Measurements from ENCODE around the gene HIVEP1. TPM values are rescaled to one million over a fixed set of nuclear protein-coding genes. Genes with fewer than 3 reads are reported as not detected.

HIVEP1 gene
- polyA plus RNA-seq, 1 of the 3 experiments (the other 2 are of a cell fraction) = 7.7 TPM

DNA sequence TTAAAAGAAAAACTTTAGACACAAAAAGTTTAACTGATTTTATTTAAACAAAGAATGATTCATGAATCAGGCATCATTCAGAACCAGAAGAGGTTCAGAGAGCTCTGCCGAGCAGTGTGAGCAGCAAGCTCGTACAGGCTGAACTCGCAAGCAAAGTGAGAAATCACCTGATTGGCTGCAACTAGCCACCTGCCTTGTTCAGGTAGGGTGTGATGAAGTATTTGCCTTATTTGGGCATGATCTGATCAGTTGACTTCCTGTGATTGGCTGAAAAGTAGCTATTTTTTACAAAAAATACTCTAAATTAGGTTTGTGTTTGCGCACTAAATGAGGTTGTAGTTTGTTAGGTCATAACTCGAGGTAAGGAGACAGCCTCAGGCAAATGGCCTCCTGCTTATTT, 80.7 kb downstream of the HIVEP1 start:
- Histone ChIP-seq H3K36me3 (replicated peaks in 1 of 2; ENCODE audit: control insufficient read depth in 1 of 2, insufficient read depth in 2 of 2, low read length in 1 of 2) (peaks cover 5 to 31% of the 10 kb centered on the region in 2 experiments), H3K27ac (ENCODE audit: low read depth in 2 of 2, low read length in 1 of 2) (no peak overlapping the region), H3K4me3 (ENCODE audit: low read depth in 2 of 2, low read length in 1 of 2) (no peak overlapping the region), H3K79me2 (ENCODE audit: insufficient read depth) (peaks cover 10% of the 10 kb centered on the region; the same call in 1 of the 2 replicates), H3K9me3 (no peaks in the 10 kb centered on the region), H3K9me2 (no peaks in the 10 kb centered on the region; the same call in none of the 2 replicates), H4K20me1 (ENCODE audit: insufficient read depth) (no peaks in the 10 kb centered on the region), H3K9ac (no peak overlapping the region), H3K4me2 (no peak overlapping the region), H3F3A (replicated peaks; ENCODE audit: insufficient read depth) (peaks cover 18% of the 10 kb centered on the region), H2AFZ (ENCODE audit: low read depth) (no peak overlapping the region), H3K27me3 (ENCODE audit: insufficient read depth) (no peaks in the 10 kb centered on the region), H3K4me1 (ENCODE audit: control insufficient read depth in 1 of 2, insufficient read depth in 2 of 2, low read depth in 1 of 2, low read length in 1 of 2) (peaks cover 3 to 7% of the 10 kb centered on the region in 2 experiments; a peak in 3 of 4 replicates)
- 93% methylated on average over 5 of the region's 5 CpGs for WGBS (ENCODE audit: low lambda C conversion rate)
- no peak for TF ChIP-seq GABPA (IDR thresholded peaks at IDR 0.05; ENCODE audit: low read depth)
- TF ChIP-seq MEF2A (IDR thresholded peaks at IDR 0.05; ENCODE audit: borderline replicate concordance, low read depth) = no peak
- TF ChIP-seq, protein P1, sequence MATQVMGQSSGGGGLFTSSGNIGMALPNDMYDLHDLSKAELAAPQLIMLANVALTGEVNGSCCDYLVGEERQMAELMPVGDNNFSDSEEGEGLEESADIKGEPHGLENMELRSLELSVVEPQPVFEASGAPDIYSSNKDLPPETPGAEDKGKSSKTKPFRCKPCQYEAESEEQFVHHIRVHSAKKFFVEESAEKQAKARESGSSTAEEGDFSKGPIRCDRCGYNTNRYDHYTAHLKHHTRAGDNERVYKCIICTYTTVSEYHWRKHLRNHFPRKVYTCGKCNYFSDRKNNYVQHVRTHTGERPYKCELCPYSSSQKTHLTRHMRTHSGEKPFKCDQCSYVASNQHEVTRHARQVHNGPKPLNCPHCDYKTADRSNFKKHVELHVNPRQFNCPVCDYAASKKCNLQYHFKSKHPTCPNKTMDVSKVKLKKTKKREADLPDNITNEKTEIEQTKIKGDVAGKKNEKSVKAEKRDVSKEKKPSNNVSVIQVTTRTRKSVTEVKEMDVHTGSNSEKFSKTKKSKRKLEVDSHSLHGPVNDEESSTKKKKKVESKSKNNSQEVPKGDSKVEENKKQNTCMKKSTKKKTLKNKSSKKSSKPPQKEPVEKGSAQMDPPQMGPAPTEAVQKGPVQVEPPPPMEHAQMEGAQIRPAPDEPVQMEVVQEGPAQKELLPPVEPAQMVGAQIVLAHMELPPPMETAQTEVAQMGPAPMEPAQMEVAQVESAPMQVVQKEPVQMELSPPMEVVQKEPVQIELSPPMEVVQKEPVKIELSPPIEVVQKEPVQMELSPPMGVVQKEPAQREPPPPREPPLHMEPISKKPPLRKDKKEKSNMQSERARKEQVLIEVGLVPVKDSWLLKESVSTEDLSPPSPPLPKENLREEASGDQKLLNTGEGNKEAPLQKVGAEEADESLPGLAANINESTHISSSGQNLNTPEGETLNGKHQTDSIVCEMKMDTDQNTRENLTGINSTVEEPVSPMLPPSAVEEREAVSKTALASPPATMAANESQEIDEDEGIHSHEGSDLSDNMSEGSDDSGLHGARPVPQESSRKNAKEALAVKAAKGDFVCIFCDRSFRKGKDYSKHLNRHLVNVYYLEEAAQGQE (IDR thresholded peaks at IDR 0.05; ENCODE audit: low read depth, low read length) = no peak
- TF ChIP-seq RAD21 (IDR thresholded peaks at IDR 0.05; ENCODE audit: low read length) = no peak
- no peak for TF ChIP-seq TEAD4 (IDR thresholded peaks at IDR 0.05; ENCODE audit: borderline replicate concordance, insufficient read depth)
- TF ChIP-seq, protein P2, sequence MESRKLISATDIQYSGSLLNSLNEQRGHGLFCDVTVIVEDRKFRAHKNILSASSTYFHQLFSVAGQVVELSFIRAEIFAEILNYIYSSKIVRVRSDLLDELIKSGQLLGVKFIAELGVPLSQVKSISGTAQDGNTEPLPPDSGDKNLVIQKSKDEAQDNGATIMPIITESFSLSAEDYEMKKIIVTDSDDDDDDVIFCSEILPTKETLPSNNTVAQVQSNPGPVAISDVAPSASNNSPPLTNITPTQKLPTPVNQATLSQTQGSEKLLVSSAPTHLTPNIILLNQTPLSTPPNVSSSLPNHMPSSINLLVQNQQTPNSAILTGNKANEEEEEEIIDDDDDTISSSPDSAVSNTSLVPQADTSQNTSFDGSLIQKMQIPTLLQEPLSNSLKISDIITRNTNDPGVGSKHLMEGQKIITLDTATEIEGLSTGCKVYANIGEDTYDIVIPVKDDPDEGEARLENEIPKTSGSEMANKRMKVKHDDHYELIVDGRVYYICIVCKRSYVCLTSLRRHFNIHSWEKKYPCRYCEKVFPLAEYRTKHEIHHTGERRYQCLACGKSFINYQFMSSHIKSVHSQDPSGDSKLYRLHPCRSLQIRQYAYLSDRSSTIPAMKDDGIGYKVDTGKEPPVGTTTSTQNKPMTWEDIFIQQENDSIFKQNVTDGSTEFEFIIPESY (IDR thresholded peaks at IDR 0.05; ENCODE audit: borderline replicate concordance, low read depth) = no peak
- no peak for TF ChIP-seq YY1 (IDR thresholded peaks at IDR 0.05; ENCODE audit: low read depth)
- no peak for TF ChIP-seq CHD2 (IDR thresholded peaks at IDR 0.05; ENCODE audit: low read length, partially characterized antibody)
- TF ChIP-seq POLR2AphosphoS5 (IDR thresholded peaks at IDR 0.05; ENCODE audit: low read depth, low read length) = no peak
- no peak for TF ChIP-seq RCOR1 (IDR thresholded peaks at IDR 0.05; ENCODE audit: low read length)
- no peak for TF ChIP-seq TCF12 (IDR thresholded peaks at IDR 0.05)
- TF ChIP-seq TAF1 (IDR thresholded peaks at IDR 0.05; ENCODE audit: borderline replicate concordance, low read depth, low read length) = no peak
- TF ChIP-seq, protein P3, sequence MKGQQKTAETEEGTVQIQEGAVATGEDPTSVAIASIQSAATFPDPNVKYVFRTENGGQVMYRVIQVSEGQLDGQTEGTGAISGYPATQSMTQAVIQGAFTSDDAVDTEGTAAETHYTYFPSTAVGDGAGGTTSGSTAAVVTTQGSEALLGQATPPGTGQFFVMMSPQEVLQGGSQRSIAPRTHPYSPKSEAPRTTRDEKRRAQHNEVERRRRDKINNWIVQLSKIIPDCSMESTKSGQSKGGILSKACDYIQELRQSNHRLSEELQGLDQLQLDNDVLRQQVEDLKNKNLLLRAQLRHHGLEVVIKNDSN (IDR thresholded peaks at IDR 0.05; ENCODE audit: borderline replicate concordance, low read depth) = no peak
- TF ChIP-seq, protein P4, sequence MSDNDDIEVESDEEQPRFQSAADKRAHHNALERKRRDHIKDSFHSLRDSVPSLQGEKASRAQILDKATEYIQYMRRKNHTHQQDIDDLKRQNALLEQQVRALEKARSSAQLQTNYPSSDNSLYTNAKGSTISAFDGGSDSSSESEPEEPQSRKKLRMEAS (IDR thresholded peaks at IDR 0.05; ENCODE audit: low read depth) = no peak
- TF ChIP-seq, protein P5, sequence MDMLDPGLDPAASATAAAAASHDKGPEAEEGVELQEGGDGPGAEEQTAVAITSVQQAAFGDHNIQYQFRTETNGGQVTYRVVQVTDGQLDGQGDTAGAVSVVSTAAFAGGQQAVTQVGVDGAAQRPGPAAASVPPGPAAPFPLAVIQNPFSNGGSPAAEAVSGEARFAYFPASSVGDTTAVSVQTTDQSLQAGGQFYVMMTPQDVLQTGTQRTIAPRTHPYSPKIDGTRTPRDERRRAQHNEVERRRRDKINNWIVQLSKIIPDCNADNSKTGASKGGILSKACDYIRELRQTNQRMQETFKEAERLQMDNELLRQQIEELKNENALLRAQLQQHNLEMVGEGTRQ (IDR thresholded peaks at IDR 0.05; ENCODE audit: borderline replicate concordance, low read depth, low read length) = no peak
- TF ChIP-seq RXRA (IDR thresholded peaks at IDR 0.05; ENCODE audit: borderline replicate concordance, low read depth) = no peak
- TF ChIP-seq FOSL2 (IDR thresholded peaks at IDR 0.05; ENCODE audit: borderline replicate concordance, low read depth) = no peak
- ChIA-PET POLR2A (no interaction called here), CTCF (interaction anchor here (0.7 kb wide), 1 partner anchor 17 kb away, joined by 3 read pairs; no protein-coding TSS in a partner anchor)
- DNase-seq = no peak

Measured in SK-N-SH (cell line).